ENCODE results near the gene SAMD1. TPM values are rescaled to one million over a fixed set of nuclear protein-coding genes. Genes with fewer than 3 reads are reported as not detected.

SAMD1 gene
- total RNA-seq, 1 experiment from 2014 or later, result 56.0 TPM

- BruUV-seq (replicated peaks), result no TSS peak
- peak; percentile 34 for DNase-seq (ENCODE audit: low spot score)
- intact Hi-C loops (cut with micrococcal nuclease; ENCODE audit: unreplicated experiment), result no loop called here
Measured at GRCh38 chr19:14059093-14059480, 31.5 kb downstream of the SAMD1 start.

DNA sequence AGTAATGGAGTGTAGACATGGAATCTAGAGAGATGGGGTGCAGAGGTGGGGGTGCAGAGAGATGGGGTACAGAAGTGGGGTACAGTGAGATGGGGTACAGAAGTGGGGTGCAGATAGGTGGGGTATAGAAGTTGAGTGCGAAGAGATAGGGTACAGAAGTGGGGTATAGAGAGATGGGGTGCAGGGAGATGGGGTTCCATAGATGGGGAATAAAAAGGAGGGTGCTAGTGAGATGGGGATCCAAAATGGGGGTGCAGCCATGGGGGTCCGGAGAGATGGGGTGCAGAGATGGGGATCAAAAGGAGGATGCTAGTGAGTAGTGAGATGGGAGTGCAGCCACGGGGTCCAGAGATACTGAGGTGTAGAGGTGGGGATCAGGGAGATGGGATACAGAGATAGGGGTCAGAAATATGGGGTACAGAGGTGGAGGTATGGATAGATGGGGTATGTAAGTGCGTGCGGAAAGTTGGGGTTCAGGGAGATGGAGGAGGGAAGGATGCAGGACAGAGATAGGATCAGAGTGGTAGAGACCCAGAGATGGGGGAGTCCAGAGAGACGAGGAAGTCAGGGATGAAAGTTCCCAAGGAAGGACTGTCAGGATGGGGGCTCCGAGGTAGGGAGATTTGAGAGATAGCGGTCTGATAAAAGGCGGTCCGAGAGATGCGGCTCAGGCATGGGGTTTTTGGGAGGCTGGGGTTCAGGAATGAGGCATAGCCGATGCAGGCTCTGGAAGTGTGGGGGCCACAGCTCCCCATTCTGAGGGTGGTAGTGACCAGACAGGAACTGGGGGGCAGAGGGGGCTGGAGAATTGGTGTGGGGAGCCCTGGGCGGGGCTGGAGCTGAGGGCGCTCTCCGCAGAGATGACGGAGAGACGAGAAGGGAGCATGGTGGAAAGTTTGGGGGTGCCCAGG is 32.1 kb downstream of the SAMD1 start:
- Histone ChIP-seq H3K9me3 (ENCODE audit: low read depth, low read length, poor library complexity, severe bottlenecking) (no peaks in the 10 kb centered on the region), H3K4me3 (ENCODE audit: low read depth, low read length, poor library complexity, severe bottlenecking) (peak overlapping the region; percentile 54), H3K36me3 (ENCODE audit: insufficient read depth, low read length, poor library complexity, severe bottlenecking) (no peaks in the 10 kb centered on the region), H3K27me3 (replicated peaks; ENCODE audit: insufficient read depth, low read depth, low read length, poor library complexity) (no peaks in the 10 kb centered on the region), H3K4me1 (ENCODE audit: insufficient read depth, low read length, poor library complexity, severe bottlenecking) (peaks cover 12% of the 10 kb centered on the region), H3K27ac (ENCODE audit: low read depth, low read length, poor library complexity, severe bottlenecking) (no peak overlapping the region)
- no peak for TF ChIP-seq CTCF (conservative IDR thresholded peaks at IDR 0.05; ENCODE audit: low read depth, low read length)
- no peak for TF ChIP-seq EZH2 (IDR thresholded peaks at IDR 0.05; ENCODE audit: borderline replicate concordance, low read depth, low read length, poor library complexity, severe bottlenecking)
- intact Hi-C loops (cut with micrococcal nuclease; ENCODE audit: unreplicated experiment), result no loop called here
- no TSS peak for BruUV-seq (replicated peaks)
- ChIA-PET CTCF (interaction anchor here (0.6 to 1.0 kb wide), 7 partner anchors 10 to 97 kb away, joined by 3 to 9 read pairs (median 3); partner anchors contain the start of gene IL27RA), POLR2A (ENCODE audit: low non-redundant PET) (no interaction called here)
- no peak for DNase-seq (ENCODE audit: low spot score)

More at GRCh38 chr19:14059093-14059480, 31.5 kb downstream of the SAMD1 start:
- Histone ChIP-seq H3K36me3 (ENCODE audit: insufficient read depth, low read length, poor library complexity, severe bottlenecking) (no peaks in the 10 kb centered on the region), H3K27ac (ENCODE audit: low read depth, low read length, poor library complexity, severe bottlenecking) (no peak overlapping the region), H3K4me3 (ENCODE audit: low read depth, low read length, poor library complexity, severe bottlenecking) (no peak overlapping the region), H3K4me1 (ENCODE audit: insufficient read depth, low read length, poor library complexity, severe bottlenecking) (peaks cover 12% of the 10 kb centered on the region), H3K9me3 (ENCODE audit: low read depth, low read length, poor library complexity, severe bottlenecking) (no peaks in the 10 kb centered on the region), H3K27me3 (replicated peaks; ENCODE audit: insufficient read depth, low read depth, low read length, poor library complexity) (no peaks in the 10 kb centered on the region)
- TF ChIP-seq EZH2 (IDR thresholded peaks at IDR 0.05; ENCODE audit: borderline replicate concordance, low read depth, low read length, poor library complexity, severe bottlenecking) (no peak), CTCF (conservative IDR thresholded peaks at IDR 0.05; ENCODE audit: low read depth, low read length) (peak; percentile 78)
- ChIA-PET CTCF (interaction anchor here (0.6 to 1.0 kb wide), 5 partner anchors 10 to 72 kb away, joined by 3 to 7 read pairs (median 3); partner anchors contain the start of gene IL27RA), POLR2A (ENCODE audit: low non-redundant PET) (no interaction called here)

DNA sequence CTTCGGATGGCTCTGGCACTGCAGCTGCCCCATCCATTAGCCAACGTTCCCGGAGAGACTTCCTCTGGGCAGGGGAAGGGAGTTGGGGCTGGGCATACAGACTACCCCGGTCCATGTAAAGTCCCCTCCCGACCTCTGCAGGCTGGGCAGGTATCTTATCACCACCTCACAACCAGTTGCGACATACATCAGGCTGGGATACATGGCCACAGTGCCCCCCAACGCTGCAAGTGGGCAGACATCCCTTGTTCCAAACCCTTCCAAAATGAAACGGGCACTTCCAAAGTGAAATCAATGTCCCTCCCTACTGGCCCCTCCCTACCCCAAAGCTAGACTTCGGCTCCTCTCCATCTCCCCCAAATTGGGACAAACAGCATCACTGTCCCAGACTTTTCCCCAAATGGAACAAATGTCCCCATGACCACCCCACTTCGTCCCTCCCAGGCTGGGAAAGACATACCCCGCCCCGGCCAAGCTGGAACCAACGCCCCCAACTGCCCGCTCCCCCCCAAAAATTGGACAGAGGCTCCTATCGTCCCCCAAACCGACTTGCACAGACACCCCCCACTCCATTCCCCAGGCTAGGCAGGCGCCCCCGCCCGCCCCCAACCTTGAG is 33.7 kb downstream of the SAMD1 start:
- DNase-seq (ENCODE audit: low spot score), result no peak

More for the DNA sequence above, 33.7 kb downstream of the SAMD1 start:
- POLR2A ChIA-PET (ENCODE audit: low non-redundant PET), result interaction anchor here (0.7 kb wide), 1 partner anchor 13 kb away, joined by 3 read pairs; no protein-coding TSS in a partner anchor
- BruUV-seq (replicated peaks), result no TSS peak
- no peaks in the 10 kb centered on the region for H3K36me3 ChIP-seq (ENCODE audit: insufficient read depth, low read length, poor library complexity, severe bottlenecking)
- no peaks in the 10 kb centered on the region for H3K9me3 ChIP-seq (ENCODE audit: low read depth, low read length, poor library complexity, severe bottlenecking)
- peaks cover 12% of the 10 kb centered on the region for H3K4me1 ChIP-seq (ENCODE audit: insufficient read depth, low read length, poor library complexity, severe bottlenecking)
- CTCF ChIA-PET, result interaction anchor here (0.6 to 1.3 kb wide), 3 partner anchors 10 to 255 kb away, joined by 4 to 9 read pairs (median 4); no protein-coding TSS in a partner anchor
- peak overlapping the region; percentile 54 for H3K4me3 ChIP-seq (ENCODE audit: low read depth, low read length, poor library complexity, severe bottlenecking)
- H3K27ac ChIP-seq (ENCODE audit: low read depth, low read length, poor library complexity, severe bottlenecking), result peak overlapping the region; percentile 37
- TF ChIP-seq CTCF (conservative IDR thresholded peaks at IDR 0.05; ENCODE audit: low read depth, low read length), result no peak
- no peaks in the 10 kb centered on the region for H3K27me3 ChIP-seq (replicated peaks; ENCODE audit: insufficient read depth, low read depth, low read length, poor library complexity)
- intact Hi-C loops (cut with micrococcal nuclease; ENCODE audit: unreplicated experiment), result no loop called here
